Nucleus accumbens (tissue), 56 donors: ENCODE measurements around the gene NFATC3.
A peak's percentile ranks its signal among the peaks of the same experiment; 100 is the strongest.

ENCODE experiments used
- DNase-seq, 56 donors: peaks; one replicate each; lab custom pipeline; 2025; lab: John Stamatoyannopoulos, UW

NFATC3 gene

DNA sequence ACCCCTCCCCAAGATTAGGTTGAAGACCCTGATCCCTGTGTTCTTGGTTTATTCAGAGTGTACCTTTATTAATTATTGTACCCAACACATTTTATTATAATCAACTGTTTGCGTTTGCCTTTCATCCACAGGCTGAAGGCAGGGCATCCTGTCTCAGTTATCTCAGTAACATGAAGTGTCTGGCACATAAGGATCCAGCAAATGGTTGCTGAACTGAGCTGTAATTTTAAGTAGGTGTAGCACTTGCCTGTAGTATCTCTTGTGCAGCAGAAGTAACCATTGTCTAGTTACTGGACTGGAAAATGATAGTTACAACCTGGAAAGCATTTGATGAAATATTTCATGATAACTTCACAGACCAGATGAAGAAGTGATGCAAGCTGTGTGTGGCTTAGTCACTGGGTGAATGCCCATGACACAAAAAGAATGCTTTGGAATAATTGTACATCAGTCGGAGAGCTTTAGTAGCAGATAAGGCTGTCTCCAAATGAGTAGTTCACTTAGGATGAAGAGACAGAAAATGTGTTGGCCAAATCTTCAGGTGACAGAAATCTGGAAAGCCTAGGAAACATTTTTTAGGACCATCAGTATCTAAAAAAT lies 94.1 kb downstream of the NFATC3 start:
- DNase-seq, result no peak

DNA sequence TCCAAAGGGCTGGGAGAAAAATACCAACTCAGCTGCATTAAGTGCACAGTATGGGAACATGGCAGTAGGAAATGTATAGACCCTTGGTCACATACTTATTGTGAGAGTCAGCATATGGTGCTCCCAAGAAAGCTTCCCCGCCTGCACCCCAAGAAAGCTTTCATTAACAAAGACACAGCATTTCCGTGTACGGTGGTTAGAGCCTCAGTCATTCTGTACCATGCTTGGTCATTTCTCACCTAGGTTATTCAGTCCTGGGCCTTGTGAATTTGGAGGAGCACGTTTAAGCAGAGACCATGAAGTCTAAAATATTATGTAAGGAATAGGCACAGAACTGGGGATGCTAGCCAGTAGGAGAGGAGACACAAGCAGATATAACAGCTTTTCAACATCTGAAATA lies 94.7 kb downstream of the NFATC3 start:
- DNase-seq, result no peak

DNA sequence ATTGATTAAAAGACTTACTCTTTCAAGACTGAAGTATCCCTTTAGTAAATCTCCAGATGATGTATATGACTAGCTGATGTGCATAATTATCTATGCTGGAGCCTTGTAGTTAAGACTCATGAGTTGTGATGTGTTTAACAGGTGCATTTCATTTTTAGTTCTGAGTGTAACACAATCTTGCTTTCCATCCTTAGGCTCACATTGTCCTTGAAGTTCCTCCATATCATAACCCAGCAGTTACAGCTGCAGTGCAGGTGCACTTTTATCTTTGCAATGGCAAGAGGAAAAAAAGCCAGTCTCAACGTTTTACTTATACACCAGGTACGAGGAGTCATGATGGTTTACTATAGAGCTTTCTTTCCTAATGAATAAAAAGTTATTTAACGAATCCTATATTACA lies 97.9 kb downstream of the NFATC3 start:
- no peak for DNase-seq

DNA sequence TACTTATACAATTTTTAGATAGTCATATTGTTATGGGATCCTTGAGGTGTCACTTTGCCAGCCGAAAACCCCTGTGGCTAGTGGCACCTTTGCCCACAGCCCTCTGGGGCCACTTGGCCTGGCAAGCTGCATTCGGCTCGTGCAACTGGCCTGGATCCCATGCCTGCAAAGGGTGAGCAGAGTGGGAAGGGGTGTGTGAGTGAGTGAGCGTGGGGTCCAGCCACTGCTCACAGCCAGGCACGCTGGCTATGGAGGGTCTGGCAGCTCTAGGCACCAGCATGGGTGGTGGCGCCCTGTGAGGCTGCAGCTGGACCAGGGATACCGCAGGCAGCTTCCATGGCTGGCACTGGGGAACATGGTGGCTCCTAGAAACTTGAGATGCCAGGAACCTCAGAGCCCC lies 101.7 kb downstream of the NFATC3 start:
- DNase-seq, result no peak

DNA sequence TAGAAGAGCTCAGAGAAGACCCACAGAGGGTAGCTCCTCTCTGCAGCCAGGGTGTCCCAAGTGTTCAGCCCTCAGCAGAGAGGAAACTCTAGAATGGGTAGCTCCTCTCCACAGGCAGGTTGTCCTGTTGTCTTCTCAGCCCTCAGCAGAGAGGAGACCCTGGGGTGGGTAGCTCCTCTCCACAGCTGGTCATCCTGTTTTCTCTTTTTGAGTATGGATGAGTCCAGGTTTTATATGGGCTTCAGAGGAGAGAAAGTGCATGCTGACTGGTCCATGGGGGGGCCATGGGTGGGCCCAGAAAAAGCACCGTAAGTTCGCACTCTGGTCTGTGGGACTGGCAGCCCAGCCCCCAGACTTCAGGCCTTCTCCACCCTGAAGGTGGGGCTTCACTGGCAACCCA lies 102.3 kb downstream of the NFATC3 start:
- no peak for DNase-seq

DNA sequence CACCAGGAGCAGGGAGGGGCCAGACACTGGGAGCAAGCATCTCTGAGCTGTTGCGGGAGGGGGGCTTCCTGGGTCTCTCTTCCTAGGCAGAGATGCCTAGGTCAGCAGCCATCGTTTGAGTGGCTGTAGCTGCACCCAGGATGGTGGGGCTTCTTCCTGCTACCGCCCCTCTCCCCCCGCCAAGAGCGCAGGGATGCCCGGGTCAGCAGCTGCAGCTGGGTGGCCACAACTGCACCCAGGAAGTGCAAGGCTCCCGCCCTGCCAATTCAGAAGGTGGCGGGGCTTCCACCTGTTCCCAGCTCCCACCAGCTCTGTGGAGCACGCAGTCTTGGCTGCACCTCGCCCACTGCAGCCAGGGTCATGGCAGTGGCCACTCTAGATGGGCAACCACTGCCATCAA lies 103.0 kb downstream of the NFATC3 start:
- no peak for DNase-seq

DNA sequence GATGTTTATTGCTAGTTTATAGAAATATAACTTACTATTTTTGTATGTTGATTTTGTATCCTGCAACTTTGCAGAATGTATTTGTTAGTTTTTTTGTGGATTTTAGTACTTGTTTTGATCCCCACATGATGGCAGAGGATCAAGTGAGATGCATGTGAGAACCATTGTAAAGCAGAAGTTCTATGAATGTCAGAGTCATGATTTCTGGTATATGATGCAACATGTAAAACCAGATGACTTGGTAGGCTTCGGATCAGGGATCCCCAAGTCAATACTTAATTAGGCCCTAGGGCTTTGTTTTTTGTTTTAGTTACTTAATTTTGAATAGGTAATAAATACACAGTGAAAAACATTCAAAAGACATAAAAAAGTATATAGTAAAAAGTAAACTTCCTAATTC lies 104.9 kb downstream of the NFATC3 start:
- no peak for DNase-seq

DNA sequence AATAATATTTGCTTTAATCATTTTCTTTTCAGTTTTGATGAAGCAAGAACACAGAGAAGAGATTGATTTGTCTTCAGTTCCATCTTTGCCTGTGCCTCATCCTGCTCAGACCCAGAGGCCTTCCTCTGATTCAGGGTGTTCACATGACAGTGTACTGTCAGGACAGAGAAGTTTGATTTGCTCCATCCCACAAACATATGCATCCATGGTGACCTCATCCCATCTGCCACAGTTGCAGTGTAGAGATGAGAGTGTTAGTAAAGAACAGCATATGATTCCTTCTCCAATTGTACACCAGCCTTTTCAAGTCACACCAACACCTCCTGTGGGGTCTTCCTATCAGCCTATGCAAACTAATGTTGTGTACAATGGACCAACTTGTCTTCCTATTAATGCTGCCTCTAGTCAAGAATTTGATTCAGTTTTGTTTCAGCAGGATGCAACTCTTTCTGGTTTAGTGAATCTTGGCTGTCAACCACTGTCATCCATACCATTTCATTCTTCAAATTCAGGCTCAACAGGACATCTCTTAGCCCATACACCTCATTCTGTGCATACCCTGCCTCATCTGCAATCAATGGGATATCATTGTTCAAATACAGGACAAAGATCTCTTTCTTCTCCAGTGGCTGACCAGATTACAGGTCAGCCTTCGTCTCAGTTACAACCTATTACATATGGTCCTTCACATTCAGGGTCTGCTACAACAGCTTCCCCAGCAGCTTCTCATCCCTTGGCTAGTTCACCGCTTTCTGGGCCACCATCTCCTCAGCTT lies 105.8 kb downstream of the NFATC3 start:
- DNase-seq, result peak in 35 of 56 donors; percentile 2 to 59 (median 15)

DNA sequence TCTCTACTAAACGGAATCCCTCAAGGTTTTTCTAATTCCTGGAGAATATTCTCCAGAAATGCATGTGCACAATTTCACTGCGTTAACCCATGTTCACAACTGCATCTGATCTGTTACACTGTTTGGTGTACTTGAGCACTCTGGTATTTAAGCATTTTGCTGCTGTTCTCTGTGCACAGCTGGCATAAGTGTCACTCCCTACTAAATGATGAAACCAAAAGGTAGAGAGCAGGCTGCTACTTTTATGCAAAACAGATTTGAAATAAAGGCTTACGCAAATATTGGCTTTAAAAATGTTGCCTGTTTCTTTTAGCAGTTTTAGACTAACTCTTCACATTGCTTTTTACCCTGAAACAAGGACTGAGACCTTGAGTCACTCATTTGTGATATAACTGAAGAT lies 109.1 kb downstream of the NFATC3 start:
- DNase-seq, result no peak

DNA sequence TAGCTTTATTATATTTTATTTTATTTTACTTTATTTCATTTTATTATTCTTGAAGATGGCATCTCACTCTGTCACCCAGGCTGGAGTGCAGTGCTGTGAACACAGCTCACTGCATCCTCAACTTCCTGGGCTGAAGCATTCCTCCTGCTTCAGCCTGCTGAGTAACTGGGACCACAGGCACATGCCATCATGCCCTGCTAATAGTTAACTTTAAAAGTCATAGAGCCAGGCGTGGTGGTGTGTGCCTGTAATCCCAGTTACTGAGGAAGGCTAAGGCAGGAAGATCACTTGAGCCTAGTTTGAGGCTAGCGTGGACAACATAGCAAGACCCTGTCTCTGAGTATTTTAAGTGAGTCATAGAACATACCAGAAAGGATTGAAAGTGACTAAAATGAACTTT lies 112.1 kb downstream of the NFATC3 start:
- DNase-seq, result no peak

DNA sequence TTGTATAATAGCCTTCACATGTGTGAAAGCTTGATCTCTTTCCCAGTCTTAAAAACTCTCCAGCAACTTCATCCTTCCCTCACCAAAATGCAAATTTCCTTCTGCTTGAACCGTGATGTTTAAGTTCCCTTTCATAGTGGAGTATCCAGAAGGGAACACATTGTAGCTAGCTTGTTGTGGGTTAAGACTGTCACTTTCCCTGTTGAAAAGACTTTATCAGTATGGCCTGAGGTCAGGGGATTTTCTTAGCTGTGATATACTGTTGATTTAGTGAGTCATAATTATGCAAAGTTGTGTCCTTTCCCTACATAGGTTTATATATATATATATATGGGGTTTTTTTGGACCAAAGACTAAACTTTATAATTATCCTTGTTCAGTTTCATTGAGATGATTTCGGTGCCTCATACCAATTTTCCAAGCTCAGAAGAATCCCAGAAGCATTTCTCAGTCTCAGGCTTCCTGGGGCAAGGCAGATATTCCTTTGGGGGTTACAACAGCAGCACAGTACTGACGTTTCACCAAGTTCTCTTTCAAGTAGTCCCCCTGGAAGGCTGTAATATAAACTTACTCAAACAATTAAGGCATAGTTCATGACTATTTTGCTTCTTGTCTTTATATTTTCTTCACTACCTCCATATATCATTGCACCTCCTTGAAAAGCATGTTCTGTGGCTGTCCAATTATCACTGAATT lies 115.1 kb downstream of the NFATC3 start:
- DNase-seq, result no peak

DNA sequence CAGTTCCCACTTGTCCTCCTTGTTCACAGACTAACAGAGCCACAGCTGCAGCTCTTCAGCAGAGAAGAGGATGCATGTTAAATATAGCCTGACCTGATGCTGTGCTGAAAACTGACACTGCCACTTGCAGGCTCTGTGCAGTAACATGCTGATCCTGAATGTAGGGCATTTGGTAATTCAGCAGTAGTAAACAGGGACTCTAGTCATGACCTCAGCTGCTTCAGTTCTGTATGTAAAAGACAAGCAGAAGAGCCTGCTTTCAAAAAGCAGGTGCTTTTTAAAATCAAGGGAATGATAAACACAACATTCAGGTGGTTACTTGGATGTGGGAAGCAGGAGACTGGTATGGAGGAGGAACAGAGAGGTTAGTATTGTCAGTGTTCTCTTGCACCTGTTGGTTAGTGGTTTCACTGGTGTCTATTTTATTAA lies 116.9 kb downstream of the NFATC3 start:
- DNase-seq, result peak in 11 of 56 donors; percentile 4 to 45 (median 17)

DNA sequence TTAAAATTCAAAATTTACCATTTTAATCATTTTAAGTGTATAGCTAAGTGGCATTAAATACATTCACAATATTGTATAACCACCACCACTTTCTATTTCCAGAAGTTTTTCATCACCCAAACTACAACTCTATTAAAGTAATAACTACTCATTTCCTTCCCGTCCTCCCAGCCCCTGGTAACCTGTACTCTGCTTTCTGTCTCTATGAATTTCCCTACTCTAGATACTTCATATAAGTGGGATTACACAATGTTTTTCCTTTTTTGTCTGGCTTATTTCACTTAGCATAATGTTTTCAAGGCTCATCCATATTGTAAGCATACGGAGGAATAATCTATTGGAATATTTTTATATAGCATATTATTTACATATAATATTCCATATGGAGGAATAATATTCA lies 121.1 kb downstream of the NFATC3 start:
- no peak for DNase-seq

DNA sequence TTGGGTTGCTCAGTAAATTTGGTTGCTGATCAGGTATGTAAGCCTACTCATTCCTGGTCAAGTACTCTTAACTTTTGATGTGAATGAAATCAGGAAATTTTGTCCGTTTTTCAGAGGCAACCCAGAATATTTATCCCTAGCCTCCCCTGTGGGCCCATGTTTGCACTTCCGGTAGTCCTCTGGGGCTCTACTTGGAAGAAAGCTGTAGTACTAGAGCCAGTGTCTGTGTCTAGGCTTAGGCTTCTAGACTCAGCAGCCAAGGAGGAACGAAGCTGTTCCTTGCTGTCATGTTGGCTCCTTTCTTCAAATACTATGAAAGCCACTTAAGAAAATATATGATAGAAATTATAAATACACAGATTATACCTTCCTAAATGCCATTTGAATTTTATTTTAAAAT lies 129.6 kb downstream of the NFATC3 start:
- DNase-seq, result no peak

DNA sequence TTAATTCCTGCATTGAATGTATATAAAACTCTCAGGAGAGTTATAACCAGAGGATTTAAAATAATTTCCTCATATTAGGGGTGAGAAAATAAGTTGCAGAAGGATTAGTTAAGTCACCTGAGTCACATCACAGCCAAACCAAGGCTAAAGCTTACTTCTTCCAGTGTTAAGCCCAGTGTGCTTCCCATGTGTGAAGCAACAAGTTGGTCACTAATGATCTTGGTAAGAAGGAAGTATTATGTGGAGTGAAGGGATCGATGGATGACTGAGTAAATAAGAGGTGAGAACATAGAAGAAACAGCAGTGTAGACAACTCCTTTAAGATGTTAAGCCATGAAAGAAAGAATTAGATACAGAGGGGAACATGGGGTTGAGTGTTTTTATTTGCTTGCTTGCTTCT lies 130.1 kb downstream of the NFATC3 start:
- no peak for DNase-seq

DNA sequence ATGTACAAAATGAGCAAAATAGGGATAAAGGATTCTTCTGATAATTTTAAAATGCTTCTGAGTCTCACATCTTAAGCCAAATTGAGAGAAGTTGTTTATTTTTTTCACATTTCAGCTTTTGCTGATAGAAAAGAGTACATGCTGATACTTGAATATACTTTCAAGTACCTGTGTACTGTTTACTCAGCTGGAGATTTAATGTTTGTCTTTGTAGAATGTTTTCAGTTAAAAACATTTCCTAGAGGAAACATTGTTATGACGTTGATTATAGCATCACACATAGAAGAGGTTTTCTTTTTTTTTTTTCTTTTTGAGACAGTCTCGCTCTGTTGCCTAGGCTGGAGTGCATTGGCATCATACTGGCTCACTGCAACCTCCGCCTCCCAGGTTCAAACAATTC lies 131.1 kb downstream of the NFATC3 start:
- DNase-seq, result no peak

DNA sequence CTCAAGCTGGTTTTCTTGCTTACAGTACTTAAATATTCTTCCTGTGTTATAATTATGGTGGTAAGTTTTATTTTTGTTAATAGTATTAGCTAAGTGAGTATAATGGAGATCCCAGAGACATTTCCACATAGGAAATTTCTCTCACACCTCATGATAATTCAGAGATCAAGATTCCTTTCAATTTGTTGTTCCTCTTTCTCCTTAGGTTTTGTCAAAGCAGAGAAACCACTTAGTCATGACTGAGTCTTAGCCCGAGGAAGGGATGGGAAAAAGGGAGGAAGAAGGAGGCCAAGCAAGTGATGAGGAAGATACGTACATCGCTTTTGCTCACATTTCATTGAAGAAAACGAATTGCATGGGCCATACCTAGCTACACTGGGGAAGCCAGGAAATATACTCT lies 132.3 kb downstream of the NFATC3 start:
- DNase-seq, result no peak

DNA sequence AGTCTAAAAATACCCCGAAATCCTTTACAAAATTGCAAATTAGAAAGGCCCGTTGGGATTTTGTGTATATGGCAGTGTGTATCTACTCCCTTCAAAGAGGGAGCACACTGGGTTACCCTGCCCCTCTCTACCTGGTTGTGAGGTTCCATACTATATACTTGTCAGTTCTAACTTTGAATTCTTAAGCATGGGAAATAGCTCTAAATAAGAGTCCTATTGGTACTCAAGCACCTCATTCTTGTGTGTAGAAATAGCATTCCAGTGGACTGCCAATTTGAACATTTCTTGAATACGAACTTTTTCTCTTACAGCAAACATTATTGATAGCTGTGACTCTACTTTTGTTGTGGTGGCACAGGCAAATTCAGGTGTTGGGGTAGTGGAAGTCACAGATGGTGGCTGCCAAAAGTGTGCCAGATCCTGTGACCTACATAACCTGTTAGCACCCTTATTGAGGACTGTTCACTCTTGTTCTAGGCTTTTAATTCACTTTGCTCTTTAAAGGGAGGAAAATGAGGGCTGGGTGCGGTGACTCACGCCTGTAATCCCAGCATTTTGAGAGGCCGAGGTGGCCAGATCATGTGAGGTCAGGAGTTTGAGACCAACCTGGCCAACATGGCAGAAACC lies 134.7 kb downstream of the NFATC3 start:
- DNase-seq, result no peak

DNA sequence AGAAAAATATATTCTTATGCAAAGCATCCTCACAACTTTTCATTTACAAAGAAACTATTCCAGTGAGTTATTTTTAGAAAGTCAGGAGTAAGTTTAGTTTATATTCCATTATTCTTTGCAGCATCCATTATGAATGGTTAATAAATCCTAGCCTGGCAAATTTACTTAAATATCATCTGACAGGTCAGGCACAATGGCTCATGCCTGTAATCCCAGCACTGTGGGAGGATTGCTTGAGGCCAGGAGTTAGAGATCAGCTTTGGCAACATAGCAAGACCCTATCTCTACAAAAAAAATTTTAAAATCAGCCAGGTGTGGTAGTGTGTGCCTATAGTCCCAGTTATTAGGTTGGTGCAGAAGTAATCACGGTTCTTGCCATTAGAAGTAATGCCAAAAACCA lies 137.9 kb downstream of the NFATC3 start:
- no peak for DNase-seq

DNA sequence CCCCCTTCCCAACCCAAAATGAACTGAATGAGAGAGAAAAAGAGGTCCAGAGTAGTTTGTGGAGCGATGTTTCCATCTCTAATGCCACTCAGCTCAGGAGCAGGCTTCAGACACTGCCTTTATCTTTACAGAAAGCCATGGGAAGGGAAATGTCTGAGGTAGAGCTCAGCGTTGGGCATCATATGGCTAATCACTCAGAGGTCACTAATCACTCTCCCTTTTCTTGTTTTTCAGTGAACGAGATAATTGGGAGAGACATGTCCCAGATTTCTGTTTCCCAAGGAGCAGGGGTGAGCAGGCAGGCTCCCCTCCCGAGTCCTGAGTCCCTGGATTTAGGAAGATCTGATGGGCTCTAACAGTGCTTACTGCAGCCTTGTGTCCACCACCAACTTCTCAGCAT lies 140.9 kb downstream of the NFATC3 start:
- DNase-seq, result no peak

DNA sequence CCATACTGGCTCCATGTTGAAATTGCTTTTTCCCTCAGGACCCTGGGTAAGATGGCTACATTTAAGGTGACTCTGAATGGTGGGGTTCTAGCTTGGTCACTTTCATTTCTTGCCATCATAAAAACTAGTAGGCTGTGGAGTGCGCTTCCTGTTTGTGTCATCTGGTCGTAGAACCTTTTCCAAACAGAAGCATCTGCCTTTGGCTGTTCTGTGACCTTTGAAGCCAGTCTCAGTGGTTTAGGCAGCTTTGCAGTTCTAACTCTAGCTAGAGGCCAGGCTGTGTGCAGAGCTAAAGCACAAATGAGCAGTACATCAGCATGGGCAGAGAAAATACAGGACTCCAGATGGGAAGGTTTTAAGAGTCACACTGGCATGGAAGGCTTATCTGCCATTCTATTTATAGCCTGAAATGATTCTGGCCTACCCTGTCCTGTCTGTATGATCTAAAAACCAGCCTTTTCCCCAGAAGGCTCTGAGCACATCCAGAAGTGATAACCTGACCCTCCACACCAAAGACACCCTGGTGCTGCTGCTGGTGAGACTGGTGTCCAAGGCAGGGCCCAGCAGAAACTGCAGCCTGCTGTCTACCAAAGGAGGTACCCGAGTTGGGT lies 142.1 kb downstream of the NFATC3 start:
- no peak for DNase-seq
